ENCODE results near the gene LAMA1.
"Not testable (repeated sequence)": the region's sequence is repeated elsewhere in the genome, so short reads cannot be mapped to it uniquely, and the experiment has no call there.

The LAMA1 gene

GRCh38 chr18:6948281-6949055 lies 169.1 kb downstream of the LAMA1 start:
- H3K27ac Mint-ChIP-seq = no peak overlapping the region
- no peaks in the 10 kb centered on the region for H3K36me3 Mint-ChIP-seq (ENCODE audit: low read depth)
- H3K4me1 Mint-ChIP-seq (ENCODE audit: low read depth) = no peaks in the 10 kb centered on the region
- H3K4me3 Mint-ChIP-seq = no peak overlapping the region
- no peaks in the 10 kb centered on the region for H3K27me3 Mint-ChIP-seq (ENCODE audit: low read depth)
- peaks cover 12% of the 10 kb centered on the region for H3K9me3 Mint-ChIP-seq

GRCh38 chr18:6947338-6948030 lies 170.1 kb downstream of the LAMA1 start:
- no peaks in the 10 kb centered on the region for H3K36me3 Mint-ChIP-seq (ENCODE audit: low read depth)
- H3K27me3 Mint-ChIP-seq (ENCODE audit: low read depth) = no peaks in the 10 kb centered on the region
- H3K27ac Mint-ChIP-seq = no peak overlapping the region
- H3K9me3 Mint-ChIP-seq = peaks cover 12% of the 10 kb centered on the region
- H3K4me1 Mint-ChIP-seq (ENCODE audit: low read depth) = no peaks in the 10 kb centered on the region
- H3K4me3 Mint-ChIP-seq = no peak overlapping the region

GRCh38 chr18:6943143-6943542 lies 174.5 kb downstream of the LAMA1 start:
- Mint-ChIP-seq H3K36me3 (ENCODE audit: low read depth) (no peaks in the 10 kb centered on the region), H3K27me3 (ENCODE audit: low read depth) (no peaks in the 10 kb centered on the region), H3K4me1 (ENCODE audit: low read depth) (no peaks in the 10 kb centered on the region), H3K4me3 (no peak overlapping the region), H3K9me3 (peaks cover 3% of the 10 kb centered on the region), H3K27ac (no peak overlapping the region)

- Mint-ChIP-seq H3K27ac (no peak overlapping the region), H3K27me3 (ENCODE audit: low read depth) (no peaks in the 10 kb centered on the region), H3K4me1 (ENCODE audit: low read depth) (no peaks in the 10 kb centered on the region), H3K9me3 (peaks cover 3% of the 10 kb centered on the region), H3K36me3 (ENCODE audit: low read depth) (no peaks in the 10 kb centered on the region), H3K4me3 (no peak overlapping the region)
Observed at GRCh38 chr18:6942742-6943141, 174.9 kb downstream of the LAMA1 start.

GRCh38 chr18:6941996-6942395 lies 175.6 kb downstream of the LAMA1 start:
- no peaks in the 10 kb centered on the region for H3K9me3 Mint-ChIP-seq
- H3K27ac Mint-ChIP-seq = no peak overlapping the region
- H3K36me3 Mint-ChIP-seq (ENCODE audit: low read depth) = no peaks in the 10 kb centered on the region
- H3K27me3 Mint-ChIP-seq (ENCODE audit: low read depth) = no peaks in the 10 kb centered on the region
- no peak overlapping the region for H3K4me3 Mint-ChIP-seq
- H3K4me1 Mint-ChIP-seq (ENCODE audit: low read depth) = no peaks in the 10 kb centered on the region

- no peaks in the 10 kb centered on the region for H3K36me3 Mint-ChIP-seq (ENCODE audit: low read depth)
- H3K9me3 Mint-ChIP-seq = no peaks in the 10 kb centered on the region
- H3K4me1 Mint-ChIP-seq (ENCODE audit: low read depth) = no peaks in the 10 kb centered on the region
- no peak overlapping the region for H3K27ac Mint-ChIP-seq
- no peak overlapping the region for H3K4me3 Mint-ChIP-seq
- H3K27me3 Mint-ChIP-seq (ENCODE audit: low read depth) = no peaks in the 10 kb centered on the region
Observed at GRCh38 chr18:6940451-6940850, 177.1 kb downstream of the LAMA1 start.

GRCh38 chr18:6939972-6940371 lies 177.6 kb downstream of the LAMA1 start:
- H3K4me1 Mint-ChIP-seq (ENCODE audit: low read depth) = no peaks in the 10 kb centered on the region
- no peaks in the 10 kb centered on the region for H3K9me3 Mint-ChIP-seq
- H3K27me3 Mint-ChIP-seq (ENCODE audit: low read depth) = no peaks in the 10 kb centered on the region
- no peaks in the 10 kb centered on the region for H3K36me3 Mint-ChIP-seq (ENCODE audit: low read depth)
- H3K4me3 Mint-ChIP-seq = no peak overlapping the region
- no peak overlapping the region for H3K27ac Mint-ChIP-seq

- not testable (repeated sequence) for H3K36me3 Mint-ChIP-seq (ENCODE audit: low read depth); H3K4me3 Mint-ChIP-seq; H3K27me3 Mint-ChIP-seq (ENCODE audit: low read depth); H3K4me1 Mint-ChIP-seq (ENCODE audit: low read depth); H3K27ac Mint-ChIP-seq; H3K9me3 Mint-ChIP-seq
Observed at GRCh38 chr18:6938403-6938802, 179.2 kb downstream of the LAMA1 start.

GRCh38 chr18:6938003-6938402 lies 179.6 kb downstream of the LAMA1 start:
- Mint-ChIP-seq H3K4me1 (ENCODE audit: low read depth) (no peaks in the 10 kb centered on the region), H3K9me3 (no peaks in the 10 kb centered on the region), H3K36me3 (ENCODE audit: low read depth) (no peaks in the 10 kb centered on the region), H3K27ac (no peak overlapping the region), H3K27me3 (ENCODE audit: low read depth) (no peaks in the 10 kb centered on the region), H3K4me3 (no peak overlapping the region)

- H3K36me3 Mint-ChIP-seq (ENCODE audit: low read depth) = no peaks in the 10 kb centered on the region
- H3K27me3 Mint-ChIP-seq (ENCODE audit: low read depth) = no peaks in the 10 kb centered on the region
- no peak overlapping the region for H3K27ac Mint-ChIP-seq
- no peak overlapping the region for H3K4me3 Mint-ChIP-seq
- no peaks in the 10 kb centered on the region for H3K4me1 Mint-ChIP-seq (ENCODE audit: low read depth)
- peaks cover 9% of the 10 kb centered on the region for H3K9me3 Mint-ChIP-seq
Observed at GRCh38 chr18:6934859-6935258, 182.7 kb downstream of the LAMA1 start.

GRCh38 chr18:6929370-6930102 lies 188.1 kb downstream of the LAMA1 start:
- Mint-ChIP-seq H3K27ac (no peak overlapping the region), H3K27me3 (ENCODE audit: low read depth) (no peaks in the 10 kb centered on the region), H3K4me1 (ENCODE audit: low read depth) (no peaks in the 10 kb centered on the region), H3K4me3 (no peak overlapping the region), H3K36me3 (ENCODE audit: low read depth) (no peaks in the 10 kb centered on the region), H3K9me3 (peaks cover 9% of the 10 kb centered on the region)

- H3K27me3 Mint-ChIP-seq (ENCODE audit: low read depth) = no peaks in the 10 kb centered on the region
- H3K9me3 Mint-ChIP-seq = peaks cover 9% of the 10 kb centered on the region
- H3K4me1 Mint-ChIP-seq (ENCODE audit: low read depth) = no peaks in the 10 kb centered on the region
- H3K36me3 Mint-ChIP-seq (ENCODE audit: low read depth) = no peaks in the 10 kb centered on the region
- no peak overlapping the region for H3K27ac Mint-ChIP-seq
- H3K4me3 Mint-ChIP-seq = no peak overlapping the region
Observed at GRCh38 chr18:6928359-6928758, 189.2 kb downstream of the LAMA1 start.

- no peaks in the 10 kb centered on the region for H3K36me3 Mint-ChIP-seq (ENCODE audit: low read depth)
- no peaks in the 10 kb centered on the region for H3K4me1 Mint-ChIP-seq (ENCODE audit: low read depth)
- no peaks in the 10 kb centered on the region for H3K27me3 Mint-ChIP-seq (ENCODE audit: low read depth)
- no peak overlapping the region for H3K27ac Mint-ChIP-seq
- H3K4me3 Mint-ChIP-seq = no peak overlapping the region
- H3K9me3 Mint-ChIP-seq = peaks cover 9% of the 10 kb centered on the region
Observed at GRCh38 chr18:6927153-6927552, 190.4 kb downstream of the LAMA1 start.

GRCh38 chr18:6923220-6923619 lies 194.4 kb downstream of the LAMA1 start:
- Mint-ChIP-seq H3K4me3 (no peak overlapping the region), H3K4me1 (ENCODE audit: low read depth) (no peaks in the 10 kb centered on the region), H3K36me3 (ENCODE audit: low read depth) (peaks cover 2% of the 10 kb centered on the region), H3K9me3 (peaks cover 3% of the 10 kb centered on the region), H3K27me3 (ENCODE audit: low read depth) (peaks cover 4% of the 10 kb centered on the region), H3K27ac (no peak overlapping the region)

GRCh38 chr18:6921571-6921970 lies 196.0 kb downstream of the LAMA1 start:
- peaks cover 2% of the 10 kb centered on the region for H3K36me3 Mint-ChIP-seq (ENCODE audit: low read depth)
- H3K9me3 Mint-ChIP-seq = peaks cover 3% of the 10 kb centered on the region
- H3K27me3 Mint-ChIP-seq (ENCODE audit: low read depth) = peaks cover 4% of the 10 kb centered on the region
- no peak overlapping the region for H3K4me3 Mint-ChIP-seq
- H3K27ac Mint-ChIP-seq = no peak overlapping the region
- H3K4me1 Mint-ChIP-seq (ENCODE audit: low read depth) = no peaks in the 10 kb centered on the region
